Suprapubic skin (tissue), 4 donors: ENCODE results near the gene UNC45B. TPM values are rescaled to one million over a fixed set of nuclear protein-coding genes. Genes with fewer than 3 reads are reported as not detected.
A peak's percentile ranks its signal among the peaks of the same experiment; 100 is the strongest.

Experiments
- DNase-seq, 2 donors: peaks; one replicate each; pipeline ENCODE4 v3.0.0-alpha.2; 2019; ENCODE audit warnings: low spot score in 2 of 2
- H3K27ac ChIP-seq: fragments of 200-600 bp; sonication (generic); one replicate; pipeline ENCODE4 v1.5.1; 2019
- H3K27me3 ChIP-seq: fragments of 200-600 bp; sonication (generic); one replicate; pipeline ENCODE4 v1.5.1; 2019
- H3K36me3 ChIP-seq: fragments of 200-600 bp; sonication (generic); one replicate; pipeline ENCODE4 v1.5.1; 2019
- H3K4me1 ChIP-seq: fragments of 200-600 bp; sonication (generic); one replicate; pipeline ENCODE4 v1.5.1; 2019
- H3K4me3 ChIP-seq: fragments of 200-600 bp; sonication (generic); one replicate; pipeline ENCODE4 v1.5.1; 2019; ENCODE audit warnings: mild to moderate bottlenecking
- H3K9me3 ChIP-seq: fragments of 200-600 bp; sonication (generic); one replicate; pipeline ENCODE4 v1.5.1; 2019
- EP300 ChIP-seq: sonication (generic); formaldehyde crosslinking; IDR thresholded peaks from one replicate; pipeline ENCODE4 v1.6.1; 2017; ENCODE audit warnings: antibody characterized with exemption
- POLR2A ChIP-seq, 2 donors: fragments of 450-650 bp; IDR thresholded peaks; one replicate each; pipeline ENCODE4 v1.6.1; 2017; ENCODE audit warnings: antibody characterized with exemption in 2 of 2, mild to moderate bottlenecking in 2 of 2, moderate library complexity in 2 of 2
- POLR2AphosphoS5 ChIP-seq, 3 donors: sonication (generic); formaldehyde crosslinking; IDR thresholded peaks; one replicate each; pipeline ENCODE4 v1.6.1; 2017; ENCODE audit warnings: antibody characterized with exemption in 3 of 3
- WGBS: methylation state at CpG from one replicate; pipeline ENCODE4 v1.1.5; 2018; 5-methylcytosine and 5-hydroxymethylcytosine counted together
- total RNA-seq, 4 donors: library from RNA; depleted of rRNA; stranded (reverse); fragments of >200 nt; gene quantifications; one replicate each; pipeline ENCODE4 v1.1.0, GENCODE V29; 2016
- TF ChIP-seq, protein P1 (sequence below), 2 donors: fragments of 200-600 bp in 1 of 2; fragments of 450-650 bp in 1 of 2; sonication (generic) in 1 of 2; IDR thresholded peaks; one replicate each; pipeline ENCODE4 v1.5.1; 2016 to 2019; ENCODE audit warnings: antibody characterized with exemption in 2 of 2, mild to moderate bottlenecking in 1 of 2, moderate library complexity in 1 of 2

UNC45B gene
- total RNA-seq, 4 donors from 2014 or later, result not detected

DNA sequence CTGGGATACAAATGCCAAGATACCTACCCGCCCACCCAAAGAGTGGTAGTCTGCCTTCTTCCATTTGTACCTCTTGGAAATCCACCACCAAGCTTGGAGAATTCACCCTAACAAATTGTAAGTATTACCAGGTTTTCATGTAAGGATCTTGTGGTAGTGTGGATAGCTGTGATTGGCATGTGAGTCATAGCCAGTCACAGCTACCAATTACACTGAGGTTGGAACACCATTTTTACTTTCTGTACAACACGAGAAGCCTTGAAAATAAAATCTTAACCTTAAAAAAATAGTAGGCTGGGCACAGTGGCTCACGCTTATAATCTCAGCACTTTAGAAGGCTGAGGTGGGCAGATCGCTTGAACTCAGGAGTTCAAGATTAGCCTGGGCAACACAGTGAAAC is 65.1 kb downstream of the UNC45B start:
- H3K9me3 ChIP-seq, result no peaks in the 10 kb centered on the region
- H3K4me3 ChIP-seq, result no peak overlapping the region
- H3K4me1 ChIP-seq, result no peaks in the 10 kb centered on the region
- TF ChIP-seq POLR2A (IDR thresholded peaks at IDR 0.05) (no peak), POLR2AphosphoS5 (IDR thresholded peaks at IDR 0.05) (no peak), EP300 (no peak)
- TF ChIP-seq, protein P1, sequence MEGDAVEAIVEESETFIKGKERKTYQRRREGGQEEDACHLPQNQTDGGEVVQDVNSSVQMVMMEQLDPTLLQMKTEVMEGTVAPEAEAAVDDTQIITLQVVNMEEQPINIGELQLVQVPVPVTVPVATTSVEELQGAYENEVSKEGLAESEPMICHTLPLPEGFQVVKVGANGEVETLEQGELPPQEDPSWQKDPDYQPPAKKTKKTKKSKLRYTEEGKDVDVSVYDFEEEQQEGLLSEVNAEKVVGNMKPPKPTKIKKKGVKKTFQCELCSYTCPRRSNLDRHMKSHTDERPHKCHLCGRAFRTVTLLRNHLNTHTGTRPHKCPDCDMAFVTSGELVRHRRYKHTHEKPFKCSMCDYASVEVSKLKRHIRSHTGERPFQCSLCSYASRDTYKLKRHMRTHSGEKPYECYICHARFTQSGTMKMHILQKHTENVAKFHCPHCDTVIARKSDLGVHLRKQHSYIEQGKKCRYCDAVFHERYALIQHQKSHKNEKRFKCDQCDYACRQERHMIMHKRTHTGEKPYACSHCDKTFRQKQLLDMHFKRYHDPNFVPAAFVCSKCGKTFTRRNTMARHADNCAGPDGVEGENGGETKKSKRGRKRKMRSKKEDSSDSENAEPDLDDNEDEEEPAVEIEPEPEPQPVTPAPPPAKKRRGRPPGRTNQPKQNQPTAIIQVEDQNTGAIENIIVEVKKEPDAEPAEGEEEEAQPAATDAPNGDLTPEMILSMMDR (IDR thresholded peaks at IDR 0.05), result no peak
- no peaks in the 10 kb centered on the region for H3K27me3 ChIP-seq
- 87% methylated on average over 4 of the region's 4 CpGs for WGBS
- no peak for DNase-seq
- no peaks in the 10 kb centered on the region for H3K36me3 ChIP-seq
- no peak overlapping the region for H3K27ac ChIP-seq

DNA sequence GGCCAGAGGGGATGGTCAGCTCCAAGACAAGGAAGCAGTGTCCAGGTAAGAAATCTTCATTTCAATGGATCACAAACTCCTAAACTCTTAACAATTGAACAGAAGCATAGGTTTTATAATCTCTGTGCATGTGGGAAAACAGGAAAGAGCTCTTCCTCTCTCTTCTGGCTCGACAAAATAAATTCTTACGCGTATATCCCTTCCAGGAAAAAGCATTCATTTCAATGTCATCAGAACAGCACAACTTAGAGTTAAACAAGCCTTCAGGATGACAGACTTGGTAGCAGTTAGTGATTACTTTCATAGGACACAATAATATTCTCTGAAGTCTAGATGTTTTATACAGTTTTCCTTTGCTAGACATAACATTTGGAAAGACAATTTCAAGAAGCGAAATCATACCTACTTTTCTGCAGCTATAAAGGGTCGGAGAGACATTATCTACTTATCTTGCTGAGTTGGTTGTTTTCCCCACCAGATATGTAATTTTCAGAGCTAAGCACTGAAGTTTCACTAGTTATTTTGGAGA is 65.9 kb downstream of the UNC45B start:
- H3K27ac ChIP-seq, result no peak overlapping the region
- H3K4me1 ChIP-seq, result no peaks in the 10 kb centered on the region
- H3K27me3 ChIP-seq, result no peaks in the 10 kb centered on the region
- DNase-seq, result no peak
- H3K36me3 ChIP-seq, result no peaks in the 10 kb centered on the region
- no peak overlapping the region for H3K4me3 ChIP-seq
- 69% methylated on average over 5 of the region's 5 CpGs for WGBS
- TF ChIP-seq EP300 (no peak), POLR2AphosphoS5 (IDR thresholded peaks at IDR 0.05) (no peak), POLR2A (IDR thresholded peaks at IDR 0.05) (no peak)
- TF ChIP-seq, protein P1 (IDR thresholded peaks at IDR 0.05), result no peak
- no peaks in the 10 kb centered on the region for H3K9me3 ChIP-seq

DNA sequence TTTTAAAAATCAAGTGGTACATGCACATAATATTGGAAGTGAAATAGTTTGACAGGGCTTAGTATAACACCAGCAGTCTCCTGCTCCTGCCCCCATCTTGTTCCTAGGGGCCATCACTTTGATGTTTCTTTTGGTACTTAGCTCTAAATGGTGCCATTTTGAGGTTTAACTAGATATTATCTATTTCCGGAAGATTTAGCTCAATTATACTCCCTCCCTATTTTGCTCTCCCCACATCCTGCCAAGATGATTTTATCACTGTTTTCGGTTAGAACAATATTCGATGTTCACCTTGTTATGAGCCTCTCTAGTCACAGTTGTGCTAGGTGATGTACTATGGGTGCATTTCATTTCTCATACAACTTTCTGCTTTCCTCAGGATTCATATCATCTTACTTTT is 66.6 kb downstream of the UNC45B start:
- Histone ChIP-seq H3K27ac (peak overlapping the region; percentile 53), H3K9me3 (no peaks in the 10 kb centered on the region), H3K4me3 (no peak overlapping the region), H3K27me3 (no peaks in the 10 kb centered on the region), H3K4me1 (no peaks in the 10 kb centered on the region), H3K36me3 (no peaks in the 10 kb centered on the region)
- WGBS, result 51% methylated on average over 3 of the region's 3 CpGs
- TF ChIP-seq, protein P1 (IDR thresholded peaks at IDR 0.05), result no peak
- no peak for TF ChIP-seq POLR2A (IDR thresholded peaks at IDR 0.05)
- no peak for DNase-seq

DNA sequence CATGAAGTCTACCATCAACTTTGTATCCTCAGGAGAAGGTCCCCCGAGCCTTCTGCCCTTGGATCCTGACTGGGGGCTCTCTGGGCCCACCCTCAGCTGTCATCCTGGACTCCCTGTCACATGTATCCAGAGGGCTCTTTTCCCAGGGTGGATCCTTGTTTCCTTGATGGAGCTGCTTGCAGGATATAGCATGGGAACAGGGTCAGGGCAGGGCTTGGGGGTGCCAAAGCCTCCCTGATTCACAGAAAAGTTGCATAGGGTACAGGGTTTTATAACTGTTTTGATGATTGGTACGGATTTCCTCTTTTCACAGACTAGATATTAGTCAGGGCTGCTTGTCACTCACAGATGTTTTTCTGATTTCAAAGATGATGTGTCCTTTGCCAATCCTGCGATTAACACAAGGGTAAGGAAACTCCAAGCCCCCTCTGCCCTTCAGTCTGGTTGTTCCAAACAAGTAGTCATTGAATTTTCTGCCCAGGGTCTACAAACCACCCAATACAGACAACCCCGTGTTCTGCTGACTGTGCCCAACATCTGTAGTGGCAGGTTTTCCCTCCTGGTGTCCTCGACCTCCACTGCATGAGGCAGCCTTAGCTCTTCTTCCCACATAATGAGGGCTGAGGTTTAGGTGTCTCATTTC is 67.1 kb downstream of the UNC45B start:
- 62% methylated on average over 5 of the region's 5 CpGs for WGBS
- H3K27me3 ChIP-seq, result no peaks in the 10 kb centered on the region
- H3K9me3 ChIP-seq, result no peaks in the 10 kb centered on the region
- no peaks in the 10 kb centered on the region for H3K36me3 ChIP-seq
- TF ChIP-seq POLR2A (IDR thresholded peaks at IDR 0.05) (no peak), POLR2AphosphoS5 (IDR thresholded peaks at IDR 0.05) (no peak), EP300 (no peak)
- TF ChIP-seq, protein P1 (IDR thresholded peaks at IDR 0.05), result no peak
- DNase-seq, result no peak
- no peaks in the 10 kb centered on the region for H3K4me1 ChIP-seq
- peak overlapping the region; percentile 53 for H3K27ac ChIP-seq
- no peak overlapping the region for H3K4me3 ChIP-seq

DNA sequence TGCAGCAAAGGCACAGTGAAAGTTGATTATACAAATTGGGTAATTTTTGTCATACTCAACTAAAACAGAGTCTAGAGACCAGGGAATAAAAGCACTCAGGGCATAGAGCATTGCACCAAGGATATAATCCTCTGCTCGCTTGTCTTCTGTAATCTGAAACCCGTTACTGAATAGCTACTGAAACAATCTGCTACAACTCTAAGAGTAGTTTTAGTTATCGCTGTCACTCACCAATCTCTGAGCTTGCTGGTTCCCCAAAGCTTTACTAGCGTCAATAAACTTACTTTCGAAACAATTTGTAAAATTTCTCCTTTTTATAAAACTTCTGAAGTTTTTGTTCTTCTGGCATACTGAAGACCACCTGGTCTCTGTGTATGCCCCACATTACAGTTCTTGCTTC is 69.5 kb downstream of the UNC45B start:
- no peak for DNase-seq
- Histone ChIP-seq H3K27ac (no peak overlapping the region), H3K36me3 (no peaks in the 10 kb centered on the region), H3K27me3 (peaks cover under 1% of the 10 kb centered on the region), H3K9me3 (no peaks in the 10 kb centered on the region), H3K4me1 (no peaks in the 10 kb centered on the region), H3K4me3 (no peak overlapping the region)
- 57% methylated on average over 5 of the region's 5 CpGs for WGBS
- TF ChIP-seq POLR2AphosphoS5 (IDR thresholded peaks at IDR 0.05) (no peak), POLR2A (IDR thresholded peaks at IDR 0.05) (no peak)
- TF ChIP-seq, protein P1 (IDR thresholded peaks at IDR 0.05), result no peak
